Measurements from ENCODE around the gene TRERF1.

The TRERF1 gene

GRCh38 chr6:42268016-42268834, 183.5 kb downstream of the TRERF1 start:
- DNase-seq, result no peak

DNA sequence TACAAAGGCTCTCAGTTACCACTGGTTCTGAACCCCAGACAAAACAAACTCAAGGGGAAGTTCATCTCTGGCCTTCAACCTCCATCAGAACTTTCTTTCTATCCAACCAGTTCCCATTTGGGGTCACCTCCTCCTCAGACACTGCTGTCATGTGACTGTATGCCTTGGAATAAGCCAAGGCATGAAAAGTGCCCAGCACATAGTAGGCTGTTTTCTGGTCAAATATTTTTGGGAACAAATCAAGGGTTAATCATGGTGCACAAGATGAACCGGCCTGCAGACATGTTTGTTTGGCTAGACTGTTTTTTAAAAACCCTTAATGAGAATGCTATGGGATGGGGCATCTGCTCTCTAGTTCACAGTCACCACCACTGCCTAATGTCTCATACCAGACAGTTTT, 185.2 kb downstream of the TRERF1 start:
- no peak for DNase-seq

- no peak for DNase-seq
Observed at GRCh38 chr6:42264852-42265390, 186.8 kb downstream of the TRERF1 start.

DNA sequence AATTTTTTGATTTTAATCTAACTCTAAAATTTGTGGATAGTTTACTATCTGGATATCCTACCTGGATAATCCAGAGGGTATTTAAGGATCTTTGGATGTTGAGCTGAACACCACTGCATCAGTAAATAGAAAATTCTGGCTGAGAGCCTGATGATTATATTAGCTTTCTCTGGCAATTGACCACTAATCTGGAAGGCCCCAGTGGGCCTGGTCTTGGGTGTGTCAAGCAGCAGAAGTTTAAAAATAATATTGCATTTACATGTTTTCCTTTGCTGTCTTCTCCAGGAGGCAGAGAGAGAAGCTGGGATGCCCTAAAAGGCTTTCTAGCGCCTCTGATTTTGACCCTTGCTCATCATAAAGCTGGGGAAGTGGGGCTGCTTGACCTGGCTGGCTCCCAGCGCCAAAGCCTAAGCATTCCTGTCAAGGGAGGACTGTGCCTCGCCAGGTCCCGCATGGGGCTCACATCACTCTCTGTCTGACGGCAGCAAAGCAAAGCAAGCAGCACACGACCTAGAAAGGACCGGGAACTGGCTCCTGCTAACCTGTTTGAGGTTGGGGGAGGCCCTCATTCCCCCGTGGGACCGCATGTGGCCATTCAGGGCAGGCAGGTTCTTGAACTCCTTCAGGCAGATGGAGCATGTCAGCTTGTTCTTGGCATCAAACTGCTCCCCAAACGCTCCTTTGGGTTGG, 187.4 kb downstream of the TRERF1 start:
- no peak for DNase-seq

DNA sequence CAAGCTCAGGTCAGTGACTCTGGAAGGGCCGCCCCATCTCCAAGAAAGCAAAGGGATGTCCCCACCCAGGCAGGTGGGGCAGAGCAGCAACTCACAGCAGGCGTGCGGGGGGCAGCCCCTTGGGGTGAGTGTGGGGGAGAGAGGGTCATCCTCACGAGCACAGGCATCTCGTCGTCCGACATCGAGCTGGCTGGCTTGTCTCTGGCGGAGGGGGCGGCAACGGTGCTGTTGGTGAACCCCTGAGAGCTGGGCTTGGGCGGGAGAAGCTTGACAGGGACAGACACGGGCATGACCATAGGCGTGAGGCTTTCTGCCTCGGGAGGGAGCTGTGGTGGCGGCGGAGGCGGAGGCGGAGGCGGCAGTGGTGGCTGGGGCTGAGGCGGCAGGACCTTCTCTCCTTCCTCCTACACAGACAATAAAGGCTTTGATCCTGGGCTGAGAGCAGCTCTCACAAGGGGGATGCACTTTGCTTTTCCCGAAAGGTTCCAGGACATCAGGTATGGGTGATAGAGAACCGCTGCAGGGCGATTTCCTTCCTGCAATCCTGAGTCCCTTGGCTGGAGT, 188.5 kb downstream of the TRERF1 start:
- DNase-seq, result no peak

GRCh38 chr6:42260972-42261371, 190.8 kb downstream of the TRERF1 start:
- no peak for DNase-seq

DNA sequence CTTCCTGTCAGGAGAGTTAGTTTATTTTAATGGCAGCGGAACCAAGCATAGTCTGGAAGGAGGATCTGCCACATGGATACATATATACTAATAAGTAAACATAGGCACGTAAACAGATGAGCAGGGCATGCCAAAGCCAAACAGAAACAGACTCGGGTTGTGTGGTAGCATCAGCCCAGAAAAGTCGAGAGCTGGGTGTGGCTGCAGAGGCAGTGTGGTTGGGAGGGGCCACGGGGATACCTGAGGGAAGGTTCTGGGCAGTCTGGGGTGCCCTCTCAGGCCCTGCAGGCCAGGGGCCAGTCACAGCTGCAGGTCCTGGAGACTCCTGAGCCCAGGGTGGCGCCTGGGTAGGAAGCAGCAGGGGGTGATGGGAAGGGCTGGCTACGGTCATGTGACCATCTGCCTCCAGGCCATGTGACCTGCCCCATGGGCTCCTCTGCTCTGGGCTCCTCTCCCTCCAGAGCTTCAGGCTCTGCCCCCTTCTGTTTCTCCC, 191.3 kb downstream of the TRERF1 start:
- DNase-seq, result no peak

GRCh38 chr6:42259841-42260395, 191.8 kb downstream of the TRERF1 start:
- no peak for DNase-seq

DNA sequence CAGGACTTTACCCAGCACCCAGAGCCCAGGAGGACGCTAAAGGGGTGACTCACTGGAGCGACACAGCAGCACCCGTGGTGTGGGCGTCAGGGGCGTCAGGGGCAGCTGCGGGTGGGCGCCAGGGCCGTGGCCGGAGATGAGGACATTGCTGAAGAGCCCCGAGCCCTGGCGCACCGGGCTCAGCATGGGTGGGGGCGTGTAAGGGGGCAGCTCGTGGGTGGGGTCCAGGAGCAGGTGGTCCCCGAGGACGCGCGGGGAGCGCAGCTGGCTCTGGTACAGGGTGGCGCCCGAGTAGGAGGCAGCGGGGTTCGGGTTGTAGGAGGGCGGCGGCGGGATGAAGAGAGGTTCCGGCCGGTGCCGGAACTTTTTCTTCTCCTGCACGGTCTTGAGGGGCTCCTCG, 192.4 kb downstream of the TRERF1 start:
- no peak for DNase-seq

DNA sequence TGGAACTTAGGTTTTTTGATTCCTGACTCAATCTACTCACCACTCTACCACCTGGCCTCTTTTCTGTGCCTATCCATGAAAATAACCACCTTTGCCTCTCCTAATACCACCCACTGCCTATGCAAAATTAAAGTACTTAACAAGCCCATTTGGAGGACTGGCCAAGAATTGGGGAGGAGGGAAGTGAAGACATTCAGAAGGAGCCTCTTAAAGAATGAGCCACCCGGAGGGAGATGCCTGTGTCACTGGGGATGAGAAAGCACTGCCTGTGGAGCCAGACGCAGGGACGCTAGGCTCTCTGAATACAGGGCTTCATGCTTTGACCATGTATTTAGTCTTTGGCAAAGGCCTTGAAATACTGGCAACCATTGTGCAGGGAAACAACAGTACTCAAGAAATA, 194.1 kb downstream of the TRERF1 start:
- DNase-seq, result no peak

DNA sequence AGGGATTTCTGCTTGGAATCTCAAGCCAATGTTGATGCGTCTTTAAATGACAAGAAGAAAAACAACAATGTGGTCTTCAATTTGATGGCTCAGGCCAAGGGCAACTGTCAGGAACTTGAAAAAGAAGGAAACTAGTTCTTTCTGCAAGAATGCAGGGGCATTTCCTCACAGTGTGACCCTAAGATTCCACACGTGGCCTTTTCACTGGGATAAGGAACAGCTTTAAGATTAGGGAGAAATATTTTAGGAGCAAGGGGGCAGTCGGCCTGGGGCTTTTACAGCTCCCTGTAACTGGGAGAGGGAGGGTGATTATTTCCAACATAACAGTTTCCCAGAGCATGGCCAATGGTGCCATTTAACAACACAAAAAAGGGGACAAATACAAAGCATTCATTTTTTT, 194.7 kb downstream of the TRERF1 start:
- no peak for DNase-seq

GRCh38 chr6:42255050-42255449, 196.7 kb downstream of the TRERF1 start:
- no peak for DNase-seq

GRCh38 chr6:42254505-42254904, 197.2 kb downstream of the TRERF1 start:
- no peak for DNase-seq

DNA sequence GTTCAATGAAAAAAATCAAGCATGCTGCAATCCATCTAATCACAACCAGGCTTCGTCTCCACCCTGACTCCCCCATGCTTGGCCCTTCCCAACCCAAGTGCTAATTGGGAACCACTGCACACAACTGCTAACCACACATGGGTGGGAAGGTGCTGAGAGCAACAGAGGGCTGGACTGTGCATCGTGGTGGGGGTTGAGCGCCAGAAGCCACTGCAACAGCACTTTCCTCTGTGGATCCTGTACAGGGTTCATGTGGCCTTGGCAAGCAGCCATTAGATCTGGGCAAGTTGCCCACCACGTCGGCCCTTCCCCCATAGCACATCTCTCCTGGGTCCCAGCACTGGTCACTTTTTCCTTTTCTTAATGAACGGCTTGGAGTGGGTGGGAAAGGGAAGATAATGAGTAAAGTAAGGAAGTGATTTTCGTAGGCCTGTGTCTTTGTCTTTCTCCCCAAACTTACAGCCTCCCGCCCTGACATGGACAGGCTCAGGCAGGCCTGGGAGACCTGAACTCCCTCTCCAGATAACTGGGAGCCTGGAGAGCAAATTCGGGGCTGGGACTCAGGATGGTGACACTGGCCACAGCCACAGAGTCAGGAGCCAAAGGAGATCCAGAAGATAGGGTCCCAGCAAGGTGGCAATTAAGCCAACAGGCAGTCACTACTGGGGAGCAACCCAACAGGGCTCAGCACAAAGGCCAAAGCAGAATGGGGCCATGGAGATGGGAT, 199.7 kb downstream of the TRERF1 start:
- no peak for DNase-seq

GRCh38 chr6:42251500-42251899, 200.2 kb downstream of the TRERF1 start:
- DNase-seq, result no peak

DNA sequence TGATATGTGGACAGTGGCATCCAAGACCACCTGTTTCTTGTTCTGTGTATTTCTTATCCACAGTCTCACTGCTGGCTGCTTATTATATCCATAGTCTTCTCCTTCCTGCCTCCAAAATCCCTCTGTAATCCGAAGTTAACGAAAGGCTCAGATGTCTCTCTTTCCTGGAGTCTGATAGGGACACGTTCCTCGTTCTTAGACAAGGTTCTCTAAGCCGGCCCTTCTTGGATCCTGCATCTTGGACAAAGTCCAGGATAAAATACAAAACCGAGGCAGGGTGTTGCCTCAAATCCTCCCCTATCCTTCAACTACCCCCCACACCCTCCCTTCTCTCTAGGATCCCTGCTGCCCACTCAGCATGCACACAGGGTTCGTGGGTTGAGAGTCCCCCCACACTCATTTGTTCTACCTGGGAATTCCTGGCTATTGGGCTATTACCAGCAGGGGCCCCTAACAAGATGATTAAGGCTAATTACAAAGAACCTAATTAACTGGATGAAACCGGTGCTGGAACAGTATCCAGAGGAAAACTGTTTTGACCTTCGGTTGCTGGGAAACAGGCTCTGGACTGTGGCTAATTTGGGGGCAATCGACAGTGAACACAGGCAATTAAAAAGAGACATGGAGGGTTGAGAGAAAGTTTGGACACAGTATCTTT, 201.3 kb downstream of the TRERF1 start:
- DNase-seq, result no peak

DNA sequence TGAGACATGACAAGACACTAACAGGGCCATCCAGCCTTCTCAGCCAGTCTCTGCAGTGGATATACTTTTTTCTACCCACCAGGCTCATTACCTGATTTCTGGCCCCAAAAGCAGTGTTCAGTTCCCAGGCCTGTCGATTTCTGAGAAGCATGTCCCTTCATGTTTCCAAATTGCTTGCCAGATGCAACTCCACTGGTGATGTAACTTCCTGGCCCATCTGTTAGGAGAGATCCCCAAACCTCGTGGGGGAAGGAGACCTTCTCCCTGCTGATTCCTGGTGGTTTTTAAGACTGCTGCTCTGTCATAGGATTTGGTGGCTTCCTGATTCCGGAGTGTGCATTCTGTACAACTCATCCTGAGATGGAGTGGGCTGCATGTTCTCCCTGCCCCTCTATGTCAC, 202.4 kb downstream of the TRERF1 start:
- no peak for DNase-seq

DNA sequence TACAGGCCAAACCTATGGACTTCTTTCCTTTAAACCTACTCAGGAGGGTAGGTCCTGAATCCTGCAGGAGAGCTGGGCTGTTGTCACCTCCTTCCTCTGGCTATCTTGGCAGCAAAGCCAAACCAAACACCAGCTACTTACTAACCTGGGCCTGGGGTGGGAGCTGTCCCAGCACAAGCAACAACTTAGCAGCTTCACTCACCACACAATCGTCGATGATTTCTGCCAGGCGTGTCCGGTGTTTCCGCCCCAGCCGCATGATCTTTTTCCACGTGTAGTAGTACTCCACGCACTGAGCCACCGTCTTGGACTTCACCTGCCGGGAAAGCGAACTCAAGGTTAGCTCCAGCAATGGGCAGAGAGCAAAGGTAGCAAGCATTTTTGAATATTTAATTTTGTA, 208.7 kb downstream of the TRERF1 start:
- DNase-seq, result no peak

GRCh38 chr6:42241915-42242314, 209.8 kb downstream of the TRERF1 start:
- no peak for DNase-seq

GRCh38 chr6:42239736-42240375, 211.9 kb downstream of the TRERF1 start:
- no peak for DNase-seq

DNA sequence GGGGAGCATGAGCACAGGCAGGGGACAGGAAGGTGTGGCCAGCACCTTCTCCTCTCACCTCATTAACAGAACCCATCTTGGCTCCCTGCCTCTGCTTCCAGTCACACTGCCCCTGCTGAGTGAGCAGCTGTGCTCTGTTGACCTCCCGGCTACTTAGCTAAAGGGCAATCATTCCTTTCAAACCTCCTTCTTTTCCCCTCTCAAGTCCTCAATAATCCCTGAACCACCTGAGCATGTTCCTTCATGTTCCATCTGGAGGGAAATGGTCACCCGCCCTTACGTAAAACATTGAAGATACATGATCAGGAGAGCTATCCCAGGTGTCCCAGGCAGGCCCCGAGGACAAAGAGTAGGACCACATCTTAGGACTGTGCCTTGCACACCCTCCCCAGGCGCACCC, 212.4 kb downstream of the TRERF1 start:
- DNase-seq, result no peak

- no peak for DNase-seq
Observed at GRCh38 chr6:42237857-42238256, 213.9 kb downstream of the TRERF1 start.
